Measurements from ENCODE around the gene TFPI2. TPM values are rescaled to one million over a fixed set of nuclear protein-coding genes. Genes with fewer than 3 reads are reported as not detected.

TFPI2 gene
- polyA plus RNA-seq, 4 donors: 8.3 to 17.3 (median 15.2) TPM

DNA sequence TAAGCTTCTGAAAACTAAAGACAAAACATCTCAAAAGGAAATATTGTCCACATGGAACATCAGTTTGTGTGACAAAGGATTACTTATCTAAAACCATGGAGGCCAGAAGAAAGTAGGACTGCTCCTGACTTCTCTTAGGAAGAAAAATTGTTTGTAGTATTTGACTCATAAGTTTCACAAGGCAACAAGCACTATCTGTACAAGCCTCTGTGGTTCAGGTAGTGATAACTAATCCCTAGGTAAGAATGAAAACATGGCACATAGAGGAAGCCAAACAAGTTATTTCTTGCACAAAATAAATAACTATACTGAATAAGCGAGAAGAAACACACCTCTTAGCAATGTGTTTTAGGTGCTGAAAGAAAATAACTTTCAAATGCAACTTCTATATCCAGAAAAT is 30.3 kb downstream of the TFPI2 start:
- DNase-seq (ENCODE audit: low read depth in 4 of 4, low spot score in 3 of 4): no peak

DNA sequence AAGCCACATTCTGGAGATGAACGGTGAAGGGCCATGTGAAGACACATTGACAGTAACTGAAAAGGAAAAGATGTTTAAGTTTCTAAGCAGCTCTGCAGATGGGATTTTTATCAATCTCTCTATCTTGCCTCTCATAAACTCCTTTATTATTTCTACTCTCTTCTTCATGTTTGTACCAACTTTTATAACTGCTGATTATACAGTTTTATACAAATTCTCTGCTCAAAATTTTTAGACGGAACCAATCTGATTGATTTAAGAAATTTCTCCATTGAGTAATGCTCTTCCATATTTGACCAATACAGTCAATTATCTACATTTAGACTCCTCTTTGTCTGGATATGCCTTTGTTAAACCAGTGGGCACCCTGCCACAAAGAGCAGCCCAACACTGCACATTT is 31.7 kb downstream of the TFPI2 start:
- no peak for DNase-seq (ENCODE audit: low read depth in 4 of 4, low spot score in 3 of 4)

DNA sequence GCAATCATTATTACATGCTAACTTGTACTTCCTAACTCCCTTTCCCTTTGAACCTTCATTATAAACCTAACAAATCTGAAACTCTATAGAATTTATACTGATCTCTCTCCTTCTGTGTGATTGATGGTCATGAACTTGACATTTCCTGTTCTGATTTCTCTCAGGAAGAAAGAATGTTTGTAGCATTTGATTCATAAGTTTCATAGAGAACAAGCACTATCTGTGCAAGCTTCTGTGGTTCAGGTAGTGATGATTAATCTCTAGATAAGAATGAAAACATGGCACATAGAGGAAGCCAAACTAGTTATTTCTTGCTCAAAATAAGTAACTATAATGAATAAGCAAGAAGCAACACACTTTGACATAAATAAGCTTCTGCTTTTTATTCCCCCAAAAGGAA is 34.2 kb downstream of the TFPI2 start:
- DNase-seq (ENCODE audit: low read depth in 4 of 4, low spot score in 3 of 4): no peak

GRCh38 chr7:93855797-93856196 is 34.8 kb downstream of the TFPI2 start:
- DNase-seq (ENCODE audit: low read depth in 4 of 4, low spot score in 3 of 4): no peak

- no peak for DNase-seq (ENCODE audit: low read depth in 4 of 4, low spot score in 3 of 4)
These were observed 36.1 kb downstream of the TFPI2 start for GRCh38 chr7:93854480-93854879.

DNA sequence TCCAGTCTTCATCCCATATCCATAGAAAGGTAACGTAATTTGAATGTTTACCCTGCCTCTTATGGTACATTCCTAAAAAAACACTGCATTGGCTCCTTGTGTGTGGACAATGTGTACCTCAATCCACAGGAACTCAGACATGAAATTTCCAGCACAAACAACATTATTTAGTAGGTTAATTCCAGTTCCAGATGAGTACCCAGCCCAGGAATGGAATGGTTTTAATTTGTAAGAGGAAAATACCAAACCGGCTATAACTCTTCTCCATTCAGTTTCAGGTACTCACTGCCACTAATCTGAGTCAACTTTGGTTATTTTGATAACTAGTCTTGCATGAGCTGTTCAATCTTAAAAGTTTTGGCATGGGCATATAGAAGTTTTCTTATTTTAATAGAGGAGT is 39.0 kb downstream of the TFPI2 start:
- no peak for DNase-seq (ENCODE audit: low read depth in 4 of 4, low spot score in 3 of 4)

- DNase-seq (ENCODE audit: low read depth in 4 of 4, low spot score in 3 of 4): no peak
These were observed 47.3 kb downstream of the TFPI2 start for GRCh38 chr7:93843260-93843659.

GRCh38 chr7:93838966-93839365 is 51.6 kb downstream of the TFPI2 start:
- DNase-seq (ENCODE audit: low read depth in 4 of 4, low spot score in 3 of 4): no peak

- DNase-seq (ENCODE audit: low read depth in 4 of 4, low spot score in 3 of 4): no peak
These were observed 53.3 kb downstream of the TFPI2 start for GRCh38 chr7:93837245-93837644.

GRCh38 chr7:93836116-93836515 is 54.4 kb downstream of the TFPI2 start:
- no peak for DNase-seq (ENCODE audit: low read depth in 4 of 4, low spot score in 3 of 4)

DNA sequence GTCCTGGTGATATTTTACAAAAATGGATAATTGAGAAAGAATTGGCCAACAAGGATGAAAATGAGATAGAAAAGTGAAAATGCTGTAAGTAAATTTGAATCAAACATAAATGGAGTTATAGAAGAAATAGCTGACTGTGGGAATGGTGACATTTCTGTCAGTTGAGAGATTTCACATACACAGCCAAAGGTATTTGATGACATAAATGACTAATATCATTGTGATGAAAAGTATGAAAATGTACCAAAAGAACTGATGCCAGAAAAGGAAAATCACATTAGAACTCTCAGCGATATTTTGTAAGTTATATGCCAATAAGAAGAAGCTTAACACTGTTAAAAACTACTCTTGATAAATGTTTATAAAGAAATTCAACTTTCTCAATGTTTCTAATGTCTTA is 54.9 kb downstream of the TFPI2 start:
- DNase-seq (ENCODE audit: low read depth in 4 of 4, low spot score in 3 of 4): no peak

Other genes starting within 250 kb of the TFPI2 start
- under 1 TPM in 3 of 4 donors, not detected in 1; 0.03 to 0.44 (median 0.11) TPM for gene GNGT1, start 15.8 kb upstream of the TFPI2 start, polyA plus RNA-seq (ENCODE audit: insufficient read length in 4 of 4)
- 10 to 100 TPM; 37.0 to 56.6 (median 51.9) TPM for gene GNG11, start 31.0 kb upstream of the TFPI2 start, polyA plus RNA-seq (ENCODE audit: insufficient read length in 4 of 4)
- gene BET1, start 113.6 kb upstream of the TFPI2 start, polyA plus RNA-seq (ENCODE audit: insufficient read length in 4 of 4): 10 to 100 TPM; 50.9 to 59.1 (median 56.9) TPM